GM18868 (cell line): ENCODE measurements around the gene CFAP46.

Experiments
- ATAC-seq: cut with Tn5 transposase; IDR thresholded peaks from one replicate; pipeline ENCODE4 v1.9.1; 2021; ENCODE audit warnings: mild to moderate bottlenecking, moderate library complexity; ENCODE audit not compliant: unreplicated experiment

The CFAP46 gene

DNA sequence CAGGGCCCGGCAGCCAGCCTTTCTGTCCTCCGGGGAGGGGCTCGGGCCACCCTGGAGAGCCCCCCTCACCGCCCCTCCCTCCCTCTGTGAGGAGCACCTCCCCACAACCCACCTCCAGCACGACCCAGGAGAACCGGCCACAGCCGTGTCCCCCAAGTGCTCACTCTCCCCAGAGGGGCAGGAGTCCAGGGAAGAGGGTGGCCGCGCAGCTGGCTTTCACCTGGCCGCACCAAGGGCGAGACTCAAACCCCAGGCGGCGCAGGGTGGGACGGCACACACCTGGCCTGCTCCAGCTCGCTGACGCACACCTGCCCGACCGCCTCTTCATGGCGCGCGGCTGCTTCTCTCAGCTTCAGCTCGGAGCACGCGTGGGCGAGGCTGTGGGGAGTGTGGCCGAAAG, 73.4 kb downstream of the CFAP46 start:
- no peak for ATAC-seq

DNA sequence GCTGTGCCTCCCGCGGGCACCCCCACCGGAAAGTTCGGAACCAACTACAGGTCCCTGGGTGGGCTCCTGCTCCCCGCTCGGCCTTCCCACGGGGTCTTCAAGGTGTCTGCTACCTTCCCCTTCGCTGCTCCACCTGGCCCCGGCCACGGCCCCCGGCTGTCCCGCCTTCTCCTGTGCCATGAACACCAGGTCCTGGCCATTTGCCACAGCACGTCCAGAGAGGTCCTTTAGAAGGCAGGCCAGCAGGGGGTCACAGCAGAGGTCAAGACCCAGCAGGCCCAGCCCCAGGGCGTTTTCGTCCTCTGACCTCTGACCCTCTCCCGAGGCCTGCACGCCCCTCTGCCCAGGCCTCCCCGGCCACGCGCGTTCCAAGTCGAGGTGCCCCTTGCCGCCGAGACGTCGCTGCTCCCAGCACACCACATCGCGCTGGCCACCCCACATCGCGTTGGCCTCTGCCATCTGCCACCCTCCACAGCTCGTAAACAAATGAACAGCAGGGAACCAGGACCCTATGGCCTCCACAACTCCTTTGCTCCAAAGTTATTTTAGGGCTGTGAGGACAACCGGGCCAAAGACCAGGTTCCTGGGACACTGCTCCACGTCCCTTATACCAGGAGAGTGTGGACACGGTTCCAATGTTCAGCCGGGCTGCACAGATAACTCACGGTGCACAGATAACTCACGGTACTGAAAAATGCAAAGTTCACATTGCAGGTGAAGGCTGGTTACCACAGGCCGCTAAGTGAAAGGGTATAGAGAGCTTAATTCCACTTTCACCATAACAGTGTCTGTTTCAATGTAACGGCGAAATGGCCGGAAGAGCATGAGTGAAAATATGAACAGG, 74.3 kb downstream of the CFAP46 start:
- no peak for ATAC-seq

DNA sequence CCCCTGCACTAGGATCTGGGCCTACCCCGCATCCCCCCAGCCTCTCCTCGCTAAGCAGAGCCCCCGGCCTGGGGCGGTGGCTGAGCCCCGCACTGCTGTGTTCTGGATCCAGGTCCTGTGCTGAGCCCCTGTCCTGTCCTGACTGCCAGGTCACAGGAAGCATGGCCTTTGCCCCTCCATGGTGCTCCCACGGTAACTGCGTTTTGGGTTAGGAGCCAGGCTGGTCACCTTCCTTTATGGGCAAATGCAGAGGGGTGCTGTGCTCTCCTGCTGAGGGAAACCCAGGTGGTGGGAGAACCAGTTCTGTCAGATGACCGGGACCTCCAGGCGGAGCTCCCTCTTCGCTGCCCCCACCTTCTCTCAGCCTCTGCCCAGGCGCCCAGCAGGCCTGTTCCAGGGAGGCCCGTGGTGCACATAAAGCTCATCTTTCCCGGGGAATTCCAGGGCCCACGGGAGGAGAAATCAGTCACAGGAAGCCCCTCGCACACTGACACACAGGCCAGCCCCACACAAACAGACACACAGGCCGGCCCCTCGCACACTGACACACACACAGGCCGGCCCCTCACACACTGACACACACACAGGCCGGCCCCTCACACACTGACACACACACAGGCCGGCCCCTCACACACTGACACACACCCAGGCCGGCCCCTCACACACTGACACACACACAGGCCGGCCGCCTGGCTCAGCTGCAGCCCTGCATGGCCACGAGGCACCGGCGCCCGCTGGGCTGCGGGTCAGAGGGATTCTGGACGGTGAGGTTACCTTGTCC, 75.6 kb downstream of the CFAP46 start:
- ATAC-seq: no peak

DNA sequence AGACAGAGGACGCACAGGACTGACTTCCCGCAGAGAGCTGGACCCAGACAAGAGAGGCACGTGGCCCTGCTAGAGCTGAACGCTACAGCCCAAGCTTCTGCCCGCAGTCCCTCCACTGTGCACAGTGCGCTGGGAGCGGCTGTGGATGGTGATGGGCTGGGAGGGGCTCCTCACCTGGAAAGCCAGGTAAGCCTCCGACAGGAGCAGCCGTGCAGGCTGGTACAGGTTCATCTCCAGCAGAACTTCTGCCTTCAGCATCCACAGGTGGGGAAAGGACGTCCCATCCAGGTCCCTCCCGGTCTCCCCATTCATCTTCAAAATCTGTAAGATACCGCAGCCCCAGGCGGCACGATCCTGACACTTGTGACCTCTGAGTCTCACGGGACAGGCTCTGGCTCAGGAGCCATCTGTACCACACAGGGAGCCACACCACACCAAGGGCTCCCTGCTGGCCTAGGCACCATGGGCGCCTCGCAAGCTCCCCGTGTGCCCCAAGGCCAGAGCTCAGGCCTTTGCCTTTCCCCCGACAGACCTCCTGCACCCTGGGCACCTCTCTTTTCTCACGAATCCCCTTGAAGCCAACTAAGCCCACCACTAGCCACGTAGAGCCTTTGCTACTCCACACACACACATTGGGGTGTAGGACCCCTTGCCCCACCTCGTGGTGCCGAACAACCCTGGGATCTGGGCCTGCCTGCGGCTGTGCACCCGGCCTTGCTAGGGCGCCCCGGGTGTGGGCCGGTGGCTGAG, 76.3 kb downstream of the CFAP46 start:
- no peak for ATAC-seq

DNA sequence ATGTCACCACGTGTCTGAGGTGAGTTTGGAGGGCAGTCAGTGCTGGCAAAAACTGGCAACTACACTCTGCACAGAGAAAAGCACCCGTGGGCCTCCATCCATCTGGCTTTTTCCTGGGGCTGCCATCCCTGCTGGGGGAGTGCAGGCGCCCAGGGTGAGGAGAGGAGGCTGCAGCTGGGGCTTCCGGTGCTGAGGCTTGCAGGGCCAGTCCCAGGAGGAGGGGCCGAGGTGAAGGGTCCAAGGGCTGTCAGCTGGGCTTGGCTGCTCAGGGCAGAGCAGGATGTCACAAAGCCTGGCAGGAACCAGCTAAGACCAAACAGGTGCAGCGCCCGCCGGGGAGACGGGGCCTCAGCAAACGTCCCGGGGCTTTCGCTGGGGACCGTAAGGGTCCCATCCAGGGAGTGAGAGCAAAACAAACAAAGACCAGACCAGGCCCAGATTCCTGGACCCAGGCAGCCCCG, 77.2 kb downstream of the CFAP46 start:
- no peak for ATAC-seq

DNA sequence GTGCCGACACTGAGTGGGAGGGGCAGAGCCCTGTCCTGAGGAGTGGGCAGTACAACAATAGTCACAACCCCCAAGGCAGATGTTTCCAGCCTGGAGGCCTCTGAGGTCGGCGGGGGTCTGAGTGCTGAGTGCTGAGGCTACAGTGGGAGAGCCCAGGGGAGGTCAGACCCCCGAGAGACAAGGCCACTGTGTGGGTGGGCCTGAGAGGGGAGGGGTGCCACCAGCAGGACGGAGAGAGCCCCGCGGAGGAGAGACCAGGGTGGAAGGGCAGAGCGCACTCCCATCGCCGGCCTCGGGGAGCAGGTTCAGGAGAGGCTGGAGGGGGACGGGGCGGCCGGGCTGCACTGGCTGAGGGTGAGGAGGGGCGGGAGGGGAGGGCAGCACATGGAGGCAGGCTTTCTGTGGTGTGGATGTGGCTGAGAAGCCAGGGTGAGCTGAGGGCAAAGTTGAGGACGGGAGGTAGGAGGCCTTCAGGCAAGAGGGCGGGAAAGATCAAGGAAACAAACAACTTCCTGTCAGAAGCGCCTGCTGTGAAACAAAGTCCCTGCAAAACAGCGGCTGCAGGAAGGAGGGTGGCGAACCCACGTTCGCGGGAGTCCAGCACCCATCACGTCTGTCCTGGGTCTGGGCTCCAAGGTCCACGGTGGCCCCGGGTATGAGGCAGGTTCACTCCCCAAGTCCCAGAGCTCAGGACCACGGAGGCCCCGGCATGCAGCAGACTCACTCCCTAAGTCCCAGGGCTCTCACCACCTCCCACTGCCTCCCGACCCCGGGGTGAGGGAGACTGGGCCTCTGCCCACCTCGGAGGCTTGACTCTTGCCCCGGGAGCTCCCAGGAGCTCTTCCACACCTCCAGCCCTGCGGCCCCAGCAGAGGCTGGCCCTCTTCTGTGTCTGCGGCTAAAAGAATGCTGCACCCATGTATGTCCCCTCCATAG, 79.6 kb downstream of the CFAP46 start:
- ATAC-seq: no peak

DNA sequence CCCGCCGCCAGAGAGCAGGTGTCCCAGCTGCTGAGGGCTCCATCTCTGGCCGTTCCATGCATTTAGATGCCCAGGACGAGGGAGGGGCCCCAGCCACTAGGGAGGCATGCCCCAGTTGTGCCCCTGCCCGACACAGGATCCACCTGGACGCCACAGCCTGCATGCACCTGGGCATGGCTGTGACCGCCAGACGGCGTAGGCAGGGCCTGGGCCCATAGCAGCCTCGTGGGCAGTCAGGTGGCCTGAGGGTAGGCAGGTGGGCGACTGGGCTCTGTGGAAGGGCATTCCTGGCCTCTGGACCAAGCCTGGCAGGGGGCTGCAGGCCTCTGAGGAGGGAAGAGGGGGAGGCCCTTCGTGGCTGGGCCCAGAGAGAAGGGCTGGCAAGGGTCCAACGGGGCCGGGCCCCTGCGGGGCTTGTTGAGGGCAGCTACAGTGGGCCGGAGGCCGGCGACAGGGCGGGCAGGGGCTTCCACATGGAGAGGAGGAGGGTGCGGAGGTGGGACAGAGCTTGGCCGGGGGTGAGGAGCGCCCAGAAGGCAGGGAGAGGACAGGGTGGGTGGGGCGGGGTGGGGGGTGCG, 80.4 kb downstream of the CFAP46 start:
- no peak for ATAC-seq

DNA sequence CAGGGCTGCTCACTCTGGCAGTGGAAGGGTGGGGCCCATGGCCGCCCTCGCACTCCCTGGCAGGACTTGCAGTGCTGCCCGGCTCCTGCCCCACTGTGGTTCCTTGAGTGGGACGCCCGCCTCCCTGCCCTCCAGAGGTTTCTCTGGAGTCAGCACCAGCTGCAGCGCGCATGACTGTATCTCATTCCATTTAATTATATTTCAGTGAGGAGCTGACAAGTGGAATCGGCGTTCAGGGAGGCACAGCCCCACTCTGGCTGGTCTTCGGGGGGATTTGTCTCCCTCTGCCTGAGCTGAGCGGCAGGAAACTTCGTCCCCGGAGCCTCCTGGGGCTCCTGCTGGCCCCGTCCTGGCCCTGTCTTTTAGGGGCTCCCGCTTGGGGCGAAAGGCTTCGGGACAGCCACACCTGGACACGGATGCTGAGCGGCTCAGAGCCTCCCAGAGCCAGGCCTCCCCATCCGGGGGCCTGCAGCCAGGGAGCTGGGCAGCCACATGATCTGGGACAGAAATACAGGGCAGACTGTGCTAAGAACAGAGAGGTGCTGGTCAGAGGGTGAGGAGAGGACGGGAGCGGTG, 81.2 kb downstream of the CFAP46 start:
- no peak for ATAC-seq

DNA sequence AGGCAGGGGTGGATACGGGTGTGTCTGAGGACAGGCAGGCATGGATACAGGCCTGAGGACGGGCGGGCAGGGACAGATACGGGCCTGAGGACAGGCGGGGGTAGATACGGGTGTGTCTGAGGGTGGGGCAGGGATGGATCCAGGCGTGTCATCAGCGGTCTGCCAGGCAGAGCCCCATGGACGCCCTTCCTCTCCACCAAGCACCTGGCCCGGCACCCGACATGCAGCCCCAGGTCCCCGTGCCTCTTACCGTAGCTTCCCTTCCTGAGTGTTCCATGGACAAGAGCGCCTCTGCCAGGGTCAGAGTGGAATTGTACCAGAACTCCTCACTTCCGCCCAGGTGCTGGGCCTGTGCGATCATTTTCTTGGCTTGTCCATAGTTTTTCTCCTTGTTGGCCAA, 81.8 kb downstream of the CFAP46 start:
- no peak for ATAC-seq

DNA sequence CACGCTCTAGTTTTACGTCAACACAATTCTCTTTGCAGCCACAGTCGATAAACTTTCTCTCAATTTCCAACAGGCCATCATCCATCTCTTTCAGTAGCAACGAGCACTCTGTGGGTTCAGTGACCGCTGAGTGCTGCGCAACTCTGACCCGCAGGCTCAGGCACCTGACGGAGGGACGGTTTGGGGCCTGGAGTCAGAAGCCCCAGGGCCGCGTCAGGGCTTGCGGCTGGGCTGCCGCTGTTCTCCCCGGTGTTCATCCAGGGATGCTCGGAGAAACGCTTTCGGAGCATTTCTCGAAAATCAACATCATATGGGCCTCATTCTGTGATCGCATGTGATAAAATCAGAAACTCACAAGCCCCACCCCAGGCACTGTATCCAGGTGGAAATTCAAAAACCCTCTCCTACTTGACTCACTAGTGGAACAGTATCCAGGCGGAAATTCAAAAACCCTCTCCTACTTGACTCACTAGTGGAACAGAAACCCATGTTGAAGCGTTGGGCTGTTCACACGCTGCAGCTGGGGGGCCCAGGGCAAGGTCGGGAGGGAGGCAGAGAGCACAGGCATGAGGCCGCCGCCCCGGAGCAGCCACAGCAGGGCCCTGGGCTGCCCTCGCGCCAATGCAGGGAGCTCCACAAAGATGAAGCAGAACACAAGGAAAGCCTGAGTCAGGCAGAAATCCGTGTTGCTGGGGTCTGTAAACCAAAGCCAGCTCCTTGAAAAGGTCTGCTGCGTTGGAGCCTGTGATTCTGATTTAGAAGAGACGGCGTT, 83.1 kb downstream of the CFAP46 start:
- no peak for ATAC-seq

DNA sequence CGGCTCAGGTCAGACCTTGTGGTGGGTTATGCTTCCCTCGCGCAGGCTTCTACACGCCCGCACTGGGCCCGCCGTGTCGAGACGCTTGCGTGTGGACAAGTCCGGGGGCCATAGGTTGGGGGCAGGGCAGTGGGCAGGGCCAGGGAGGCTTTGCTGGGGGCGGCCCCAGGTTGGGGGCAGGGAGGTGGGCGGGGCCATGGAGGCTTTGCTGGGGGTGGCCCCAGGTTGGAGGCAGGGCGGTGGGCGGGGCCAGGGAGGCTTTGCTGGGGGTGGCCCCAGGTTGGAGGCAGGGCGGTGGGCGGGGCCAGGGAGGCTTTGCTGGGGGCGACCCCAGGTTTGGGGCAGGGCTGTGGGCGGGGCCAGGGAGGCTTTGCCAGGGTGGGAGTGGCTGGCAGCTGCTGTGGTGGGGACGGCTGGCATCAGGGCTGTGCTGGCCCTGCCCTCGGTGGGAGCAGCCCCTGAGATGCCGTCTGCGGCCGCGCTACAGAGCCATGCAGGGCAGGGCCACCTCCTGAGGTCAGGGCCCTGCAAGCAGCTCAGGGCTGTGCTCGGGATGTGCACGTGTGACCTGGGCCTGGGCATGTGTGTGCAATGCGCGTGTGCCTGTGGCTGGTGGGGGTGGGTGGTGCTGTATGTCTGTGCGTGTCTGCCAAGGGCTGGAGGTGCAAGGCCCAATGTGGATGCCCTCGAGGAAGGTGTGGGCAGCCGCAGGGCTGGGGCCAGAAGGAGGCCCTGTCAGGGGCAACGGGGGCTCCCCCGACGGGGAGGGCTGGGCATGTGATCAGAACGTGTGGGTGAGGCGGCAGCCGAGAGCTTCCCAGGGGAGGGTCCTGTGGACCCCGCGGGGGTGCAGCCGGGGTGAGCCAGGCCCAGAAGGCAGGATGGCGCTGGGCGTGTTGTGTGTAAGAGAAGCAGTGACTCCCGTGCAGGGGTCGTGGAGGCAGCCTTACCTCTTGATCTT, 84.0 kb downstream of the CFAP46 start:
- no peak for ATAC-seq

DNA sequence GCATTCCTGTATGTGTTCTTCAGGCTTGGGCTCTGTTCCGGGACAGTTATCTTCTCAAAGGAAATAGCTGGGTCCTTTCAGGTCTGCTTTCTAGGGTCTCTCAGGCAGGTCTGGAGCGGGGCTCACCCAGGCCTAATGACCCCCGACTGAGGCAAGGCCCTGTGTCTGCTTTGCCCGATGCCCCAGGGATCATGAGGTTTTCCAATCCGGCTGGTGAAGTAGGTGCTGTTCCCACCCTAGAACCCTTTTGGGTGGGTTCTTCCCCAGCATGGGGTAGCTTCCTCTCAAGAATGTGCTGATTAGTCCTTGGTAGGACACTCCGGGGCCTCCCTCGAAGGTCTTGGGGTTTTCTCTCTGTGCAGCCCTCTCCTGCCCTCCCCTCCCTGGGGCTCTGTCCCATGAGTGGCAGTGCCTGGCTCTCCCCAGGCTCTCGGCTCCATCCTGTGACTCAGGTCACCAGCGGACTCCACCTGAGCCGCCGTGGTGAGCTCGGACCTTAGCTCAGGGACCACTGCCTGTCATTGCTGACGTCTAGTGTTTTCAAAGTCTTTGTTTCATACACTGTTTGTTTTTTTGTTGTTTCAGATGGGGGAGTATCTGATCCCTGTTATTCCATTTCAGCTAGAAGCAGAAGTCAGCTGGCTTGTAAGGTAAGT, 85.4 kb downstream of the CFAP46 start:
- ATAC-seq: no peak

DNA sequence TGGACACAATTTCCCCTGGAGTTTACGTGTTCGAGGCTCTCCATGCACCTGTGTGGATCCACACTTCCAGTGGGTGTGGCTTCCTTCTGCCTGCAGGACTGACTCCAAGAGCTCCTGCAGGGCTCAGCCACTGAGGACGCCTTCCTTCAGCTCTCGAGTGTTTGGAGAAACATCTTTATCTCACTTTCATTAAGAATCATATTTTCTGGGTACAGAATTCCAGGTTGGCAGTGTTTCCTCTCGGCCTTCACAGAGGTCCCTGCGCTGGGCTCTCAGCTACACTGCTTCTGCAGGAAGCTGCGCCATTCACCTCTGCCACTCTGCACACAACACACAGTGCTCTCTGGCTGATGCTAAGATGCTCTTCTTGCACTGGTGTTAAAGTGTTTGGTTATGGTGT, 86.5 kb downstream of the CFAP46 start:
- ATAC-seq: no peak

DNA sequence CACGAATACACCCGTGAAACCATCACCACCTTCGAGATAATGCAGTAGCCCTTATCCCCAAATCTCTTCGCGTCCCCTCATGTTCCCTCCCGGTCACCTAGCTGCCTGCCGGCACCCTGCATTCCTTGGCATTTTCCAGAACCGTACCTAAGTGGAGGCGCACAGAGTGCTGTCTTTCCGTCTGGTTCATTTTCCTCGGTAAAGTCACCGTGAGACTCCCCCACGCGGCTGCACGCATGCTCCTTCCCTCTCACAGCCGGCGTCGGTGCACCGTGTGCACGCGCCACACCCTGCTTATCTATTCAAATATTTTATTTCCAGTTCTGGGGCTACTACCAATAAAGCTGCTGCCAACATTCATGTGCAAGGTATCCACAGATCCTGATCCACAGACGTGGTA, 90.9 kb downstream of the CFAP46 start:
- no peak for ATAC-seq

DNA sequence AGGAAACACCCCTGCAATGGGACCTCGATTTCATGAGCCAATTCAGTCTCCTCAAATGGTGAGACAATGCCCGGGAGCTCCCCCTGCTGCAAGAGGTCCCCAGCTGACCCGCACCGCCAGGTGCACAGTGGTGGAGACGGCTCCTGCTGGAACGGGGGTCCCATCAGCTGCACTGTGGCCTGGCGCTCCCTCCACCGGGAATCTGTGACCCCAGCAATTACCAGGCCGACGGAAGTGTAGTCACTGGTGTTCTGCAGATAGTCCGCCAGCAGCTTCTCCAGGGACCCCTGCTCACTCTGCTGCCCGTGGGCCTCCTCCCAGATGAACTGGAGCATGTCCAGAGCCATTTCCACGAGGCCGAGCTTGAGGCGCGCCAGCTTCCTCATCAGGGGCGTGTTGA, 91.5 kb downstream of the CFAP46 start:
- no peak for ATAC-seq

DNA sequence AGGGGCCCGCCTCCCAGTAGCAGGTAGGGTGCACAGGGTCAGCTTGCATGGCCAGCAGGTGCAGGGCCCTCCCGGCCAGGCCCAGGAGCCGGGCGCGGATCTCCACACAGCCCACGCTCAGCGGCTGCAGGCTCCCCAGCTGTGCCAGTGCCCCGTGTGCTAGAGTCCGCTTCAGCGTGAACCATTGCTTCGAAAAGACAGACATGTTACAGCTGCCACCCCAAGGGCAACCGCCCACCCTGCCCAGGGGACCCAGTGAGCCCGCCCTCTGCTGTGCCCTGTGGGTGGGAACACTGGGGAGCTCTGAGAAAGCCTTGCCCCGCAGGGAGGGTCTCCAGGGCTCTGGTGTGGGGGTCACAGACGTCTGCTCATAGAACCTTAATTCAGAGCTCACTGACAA, 92.1 kb downstream of the CFAP46 start:
- ATAC-seq: no peak

DNA sequence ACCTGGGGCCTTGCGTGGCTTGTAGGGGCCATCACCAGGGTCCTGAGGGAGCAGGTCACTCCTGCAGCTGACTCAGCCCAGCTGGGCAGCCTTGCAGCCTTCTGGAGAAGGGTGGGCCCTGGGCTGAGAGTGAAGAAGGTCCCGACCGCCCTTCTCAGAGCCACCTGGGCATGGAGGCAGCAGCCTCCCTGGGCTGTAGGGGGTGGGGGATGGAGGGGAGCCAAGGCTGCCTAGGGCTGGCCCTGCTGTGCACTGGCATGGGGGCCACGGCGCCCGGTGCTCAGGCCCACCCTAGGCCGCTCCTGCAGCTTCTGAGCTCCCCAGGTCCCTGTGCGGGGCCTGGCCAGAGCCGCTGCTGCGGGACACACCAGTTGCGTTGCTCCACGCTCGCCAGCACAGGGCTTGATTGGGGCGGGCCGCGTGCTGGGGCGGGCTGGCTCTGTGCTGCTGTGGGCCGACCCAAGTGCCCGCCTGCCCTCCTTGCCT, 92.8 kb downstream of the CFAP46 start:
- no peak for ATAC-seq
